NCI-H748 (cell line): Measurements from ENCODE around the gene DNAH1.

ENCODE experiments used
- DNase-seq: peaks from one replicate; lab custom pipeline; 2025; ENCODE audit not compliant: unreplicated experiment; lab: John Stamatoyannopoulos, UW

The DNAH1 gene

DNA sequence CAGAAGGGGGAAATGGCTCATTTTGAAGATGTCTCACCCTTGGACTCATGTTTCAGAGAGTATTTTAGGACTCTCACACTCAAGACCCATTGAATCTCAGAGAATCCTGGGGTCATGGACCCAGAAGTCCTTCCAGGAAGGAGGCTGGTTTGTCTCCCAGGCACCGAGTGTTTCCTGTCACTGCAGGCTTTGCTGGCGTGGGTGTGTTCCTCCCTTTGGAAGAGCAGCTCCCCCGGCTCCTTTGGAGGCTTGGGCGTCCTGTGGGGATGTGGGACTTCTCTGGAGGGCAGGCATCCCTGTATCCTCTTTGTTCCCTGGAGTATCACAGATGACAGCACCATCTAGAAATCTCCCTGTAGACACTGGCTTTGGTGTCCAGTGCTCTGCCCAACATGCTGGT lies 40.0 kb downstream of the DNAH1 start:
- DNase-seq, result no peak

- DNase-seq, result no peak
Measured at GRCh38 chr3:52357151-52358080, 41.3 kb downstream of the DNAH1 start.

DNA sequence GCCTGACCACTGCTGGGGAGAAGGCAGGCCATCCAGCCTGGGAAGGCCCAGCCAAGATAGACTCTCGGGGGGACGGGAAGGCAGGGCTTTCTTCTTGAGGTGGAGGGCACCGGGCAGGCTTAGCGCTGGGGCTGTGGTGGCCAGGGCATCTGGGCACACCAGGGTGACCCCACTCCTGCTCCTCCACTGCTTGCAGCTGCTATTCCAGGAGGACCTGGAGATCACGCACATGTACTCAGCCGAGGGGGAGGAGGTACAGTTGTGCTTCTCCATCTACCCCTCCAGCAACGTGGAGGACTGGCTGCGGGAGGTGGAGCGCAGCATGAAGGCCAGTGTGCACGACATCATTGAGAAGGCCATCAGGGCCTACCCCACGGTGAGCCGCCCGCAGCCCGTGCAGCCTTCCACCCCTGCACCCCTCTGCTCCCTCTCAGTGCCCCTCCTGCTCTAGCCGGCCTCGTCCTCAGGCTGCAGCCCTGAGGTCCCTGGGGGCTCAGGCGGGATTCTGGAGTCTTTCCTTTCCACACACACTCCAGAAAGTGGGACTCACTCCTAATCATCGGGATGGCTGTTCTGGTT lies 42.3 kb downstream of the DNAH1 start:
- DNase-seq, result no peak

- DNase-seq, result no peak
Measured at GRCh38 chr3:52359116-52359855, 43.2 kb downstream of the DNAH1 start.

- no peak for DNase-seq
Measured at GRCh38 chr3:52361011-52361410, 44.9 kb downstream of the DNAH1 start.

DNA sequence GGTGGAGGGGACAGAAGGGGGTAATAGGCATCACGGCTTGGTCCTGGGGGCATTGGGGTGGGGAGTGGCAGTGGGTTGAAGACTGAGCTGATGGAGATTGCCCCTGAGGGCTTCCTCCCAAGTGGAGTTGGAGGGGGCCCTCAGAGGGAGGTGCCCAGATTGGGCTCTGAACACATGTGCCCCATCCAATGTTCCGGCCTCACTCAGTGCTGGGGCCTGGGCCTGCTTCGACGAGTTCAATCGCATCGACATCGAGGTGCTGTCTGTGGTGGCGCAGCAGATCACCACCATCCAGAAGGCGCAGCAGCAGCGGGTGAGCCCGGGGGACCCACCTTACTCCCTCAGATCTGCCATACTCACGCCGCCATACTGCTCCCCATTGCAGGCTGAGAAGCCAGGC lies 45.3 kb downstream of the DNAH1 start:
- no peak for DNase-seq

DNA sequence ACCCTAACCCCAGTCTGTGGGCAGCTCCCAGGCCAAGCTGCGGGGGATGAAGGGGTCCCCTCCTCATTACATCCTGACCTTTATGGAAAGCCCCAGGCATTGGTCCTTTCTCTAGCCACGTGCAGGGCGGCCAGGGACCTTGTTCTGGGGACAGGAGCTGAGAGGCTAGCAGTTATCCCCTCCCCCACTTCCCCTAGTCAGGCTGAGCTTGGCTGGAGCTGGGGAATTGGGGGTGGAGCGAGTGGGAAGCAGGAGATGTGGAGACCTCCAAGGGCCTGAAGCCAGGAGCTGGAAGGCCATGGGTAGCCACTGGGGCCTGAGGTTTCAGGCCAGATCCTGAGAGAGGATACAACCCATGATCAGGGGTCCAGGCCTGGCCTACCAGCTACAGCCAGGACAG lies 45.8 kb downstream of the DNAH1 start:
- DNase-seq, result no peak

DNA sequence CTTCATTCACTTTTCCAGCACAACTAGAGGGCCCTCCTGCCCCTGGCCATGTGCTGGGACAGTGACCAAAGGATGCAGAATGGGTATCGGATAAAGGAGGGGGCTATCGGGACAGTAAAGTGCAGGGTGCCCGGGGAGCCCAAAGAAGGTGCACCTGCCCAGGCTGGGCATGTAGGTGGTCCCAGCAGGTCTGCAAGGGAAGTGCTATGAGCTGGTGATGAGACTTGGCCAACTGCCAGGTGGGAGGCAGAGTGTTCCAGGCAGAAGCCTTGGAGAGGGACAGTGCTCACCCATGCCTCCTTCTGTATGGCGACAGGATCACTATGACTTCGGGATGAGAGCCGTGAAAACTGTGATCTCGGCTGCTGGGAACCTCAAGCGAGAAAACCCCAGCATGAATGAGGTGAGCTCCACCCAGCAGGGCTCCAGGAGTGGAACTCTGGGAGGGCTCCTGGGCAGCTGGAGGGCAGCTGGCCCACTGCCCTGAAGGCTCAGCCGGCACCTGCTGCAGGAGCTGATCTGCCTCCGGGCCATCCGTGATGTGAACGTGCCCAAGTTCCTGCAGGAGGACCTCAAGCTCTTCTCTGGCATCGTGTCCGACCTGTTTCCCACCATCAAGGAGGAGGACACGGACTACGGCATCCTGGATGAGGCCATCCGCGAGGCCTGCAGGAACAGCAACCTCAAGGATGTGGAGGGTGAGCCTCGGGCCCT lies 48.4 kb downstream of the DNAH1 start:
- no peak for DNase-seq

- no peak for DNase-seq
Measured at GRCh38 chr3:52366527-52366926, 50.4 kb downstream of the DNAH1 start.

- no peak for DNase-seq
Measured at GRCh38 chr3:52367891-52368880, 52.1 kb downstream of the DNAH1 start.

- no peak for DNase-seq
Measured at GRCh38 chr3:52370531-52370930, 54.4 kb downstream of the DNAH1 start.

DNA sequence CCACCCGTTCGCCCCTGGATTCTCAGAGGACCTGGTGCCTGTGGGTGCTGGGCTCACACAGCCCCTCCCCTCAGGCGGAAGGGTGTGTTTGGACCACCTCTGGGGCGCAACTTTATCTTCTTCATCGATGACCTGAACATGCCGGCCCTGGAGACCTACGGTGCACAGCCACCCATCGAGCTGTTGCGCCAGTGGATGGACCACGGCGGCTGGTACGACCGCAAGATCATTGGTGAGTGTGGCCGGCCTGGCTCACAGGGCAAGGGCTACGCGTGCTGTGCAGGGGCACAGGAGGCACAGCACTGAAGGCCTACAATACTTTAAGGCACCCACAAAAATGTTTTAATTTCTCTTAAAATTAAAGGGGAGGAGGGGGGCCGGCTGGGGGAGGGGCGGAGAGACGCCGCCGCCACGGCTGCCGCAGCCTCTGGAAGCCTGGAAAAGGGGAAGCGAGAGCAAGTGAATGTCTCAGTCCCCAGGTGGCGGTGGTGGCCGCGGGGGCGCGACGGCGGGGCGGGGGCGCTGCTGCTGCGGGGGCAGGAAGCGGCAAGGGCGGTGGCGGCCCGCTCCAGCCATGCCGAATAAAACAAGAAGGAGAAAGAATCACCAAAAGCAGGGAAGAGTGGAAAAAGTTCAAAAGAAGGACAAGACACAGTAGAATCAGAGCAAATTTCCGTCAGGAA lies 56.8 kb downstream of the DNAH1 start:
- DNase-seq, result no peak

DNA sequence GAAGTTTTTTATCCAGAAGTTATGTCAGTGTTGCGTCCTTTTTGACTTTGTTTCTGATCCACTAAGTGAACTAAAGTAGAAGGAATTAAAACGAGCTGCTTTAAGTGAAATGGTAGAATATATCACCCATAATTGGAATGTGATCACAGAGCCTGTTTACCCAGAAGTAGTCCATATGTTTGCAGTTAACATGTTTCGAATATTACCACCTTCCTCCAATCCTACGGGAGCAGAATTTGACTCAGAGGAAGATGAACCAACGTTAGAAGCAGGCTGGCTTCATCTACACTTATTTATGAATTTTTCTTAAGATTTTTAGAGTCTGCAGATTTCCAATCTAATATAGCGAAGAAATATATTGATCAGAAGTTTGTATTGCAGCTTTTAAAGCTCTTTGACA lies 57.6 kb downstream of the DNAH1 start:
- no peak for DNase-seq

DNA sequence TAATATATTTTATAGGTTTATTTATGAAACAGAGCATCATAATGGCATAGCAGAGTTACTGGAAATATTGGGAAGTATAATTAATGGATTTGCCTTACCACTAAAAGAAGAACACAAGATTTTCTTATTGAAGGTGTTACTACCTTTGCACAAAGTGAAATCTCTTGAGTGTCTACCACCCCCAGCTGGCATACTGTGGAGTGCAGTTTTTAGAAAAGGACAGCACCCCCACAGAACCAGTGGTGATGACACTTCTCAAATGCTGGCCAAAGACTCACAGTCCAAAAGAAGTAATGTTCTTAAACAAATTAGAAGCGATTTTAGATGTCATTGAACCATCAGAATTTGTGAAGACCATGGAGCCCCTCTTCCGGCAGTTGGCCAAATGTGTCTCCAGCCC lies 58.1 kb downstream of the DNAH1 start:
- no peak for DNase-seq

- no peak for DNase-seq
Measured at GRCh38 chr3:52379610-52380009, 63.5 kb downstream of the DNAH1 start.

DNA sequence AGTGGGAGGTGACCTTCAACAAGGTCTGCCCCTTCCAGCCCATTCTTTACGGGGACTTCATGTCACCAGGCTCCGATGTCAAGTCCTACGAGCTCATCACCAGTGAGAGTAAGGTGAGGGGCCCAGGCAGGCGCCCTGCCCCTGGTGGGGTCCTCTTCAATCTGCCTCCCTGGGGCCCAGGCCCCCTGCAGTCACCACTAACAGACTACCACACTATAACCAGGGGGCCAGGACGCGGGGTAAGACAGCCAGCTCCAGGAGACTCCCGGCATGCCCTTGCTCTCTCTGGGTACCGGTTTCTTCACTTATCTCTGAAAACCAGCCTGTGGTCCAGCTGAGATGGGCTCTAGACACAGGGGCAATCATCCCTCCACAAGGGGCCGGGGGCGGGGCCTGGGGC lies 63.9 kb downstream of the DNAH1 start:
- DNase-seq, result no peak

DNA sequence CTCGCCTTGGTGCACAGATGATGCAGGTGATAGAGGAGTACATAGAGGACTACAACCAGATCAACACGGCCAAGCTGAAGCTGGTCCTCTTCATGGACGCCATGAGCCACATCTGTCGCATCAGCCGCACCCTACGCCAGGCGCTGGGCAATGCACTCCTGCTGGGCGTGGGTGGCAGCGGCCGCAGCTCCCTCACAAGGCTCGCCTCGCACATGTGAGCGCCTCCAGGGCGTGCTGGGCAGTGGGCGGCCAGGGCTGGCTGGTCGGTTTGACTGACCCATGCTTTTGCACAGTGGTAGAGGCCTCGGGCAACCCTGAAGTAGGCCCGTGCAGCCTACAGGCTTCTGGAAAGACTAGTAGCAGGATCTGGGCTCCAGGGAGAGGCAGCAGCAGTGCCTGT lies 65.5 kb downstream of the DNAH1 start:
- DNase-seq, result no peak

DNA sequence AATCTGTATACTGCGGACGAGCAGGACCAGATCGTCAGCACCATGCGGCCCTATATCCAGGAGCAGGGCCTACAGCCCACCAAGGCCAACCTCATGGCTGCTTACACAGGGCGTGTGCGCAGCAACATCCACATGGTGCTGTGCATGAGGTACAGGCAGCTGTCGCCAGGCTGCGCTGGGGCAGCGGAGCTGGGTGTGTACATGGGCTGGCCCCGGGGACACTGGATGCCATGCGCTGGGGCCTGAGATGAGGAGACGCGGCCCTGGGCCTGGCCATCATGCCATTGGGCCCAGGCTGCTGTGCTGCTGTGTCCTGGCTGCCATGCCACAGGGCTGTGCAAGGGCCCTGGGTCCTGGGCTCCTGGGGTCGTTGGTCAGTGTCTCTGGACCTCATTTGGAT lies 67.3 kb downstream of the DNAH1 start:
- no peak for DNase-seq

DNA sequence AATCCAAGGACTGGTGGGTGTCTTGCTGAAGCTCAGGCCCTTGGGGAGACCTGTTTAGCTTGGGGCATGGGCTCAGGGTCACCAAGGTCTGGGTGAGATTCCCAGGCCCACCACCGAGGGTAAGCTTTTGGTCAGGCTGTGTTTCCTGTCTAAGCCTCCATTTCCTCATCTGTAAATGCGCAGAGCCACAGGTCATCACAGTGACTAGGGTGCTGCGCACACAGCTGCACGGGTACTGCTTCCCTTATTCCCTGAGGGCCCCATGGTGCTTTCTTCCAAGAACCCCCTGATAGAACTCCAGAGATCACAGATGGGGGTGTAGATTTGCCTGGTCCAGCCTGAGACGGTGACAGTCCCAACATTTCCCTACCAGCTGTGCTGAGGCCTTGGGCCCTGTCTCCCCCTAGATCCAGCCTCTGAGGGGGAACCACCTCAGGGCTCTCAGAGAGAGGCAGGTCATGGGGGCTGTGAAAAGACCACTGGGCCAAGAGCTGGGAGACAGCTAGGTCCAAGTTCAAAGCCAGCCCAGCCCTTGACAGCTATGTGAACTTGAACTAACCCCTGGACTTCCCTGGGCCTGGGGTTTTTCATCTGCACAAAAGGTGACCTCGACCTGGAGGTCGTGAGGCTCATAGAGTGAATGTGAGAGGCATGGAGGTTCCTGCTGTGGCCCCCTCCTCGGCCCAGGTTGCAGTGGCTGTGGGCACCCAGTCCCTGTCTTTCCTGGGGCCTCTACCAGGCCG lies 68.1 kb downstream of the DNAH1 start:
- no peak for DNase-seq
